Caki2 (cell line): ENCODE data around the gene SLC29A4. TPM values are rescaled to one million over a fixed set of nuclear protein-coding genes. Genes with fewer than 3 reads are reported as not detected.
"Not testable (repeated sequence)": the region's sequence is repeated elsewhere in the genome, so short reads cannot be mapped to it uniquely, and the experiment has no call there.

ENCODE experiments used
- DNase-seq: peaks from one replicate; pipeline ENCODE4 v3.0.0-alpha.2; 2015; ENCODE audit warnings: low read depth
- in situ Hi-C: cut with HindIII; loops from 2 replicates; pipeline ENCODE4 v1.10.0; 2016; ENCODE audit warnings: low sequenced_read_pairs, low pct_unique_long_range_greater_than_20kb, mixed read lengths
- total RNA-seq: library from RNA; depleted of rRNA; stranded (reverse); fragments of >200 nt; shearing (Covaris generic); gene quantifications from 2 replicates; pipeline ENCODE4 v1.2.3, GENCODE V29; 2014; ENCODE audit warnings: low replicate concordance; rRNA removed

The SLC29A4 gene, protein sequence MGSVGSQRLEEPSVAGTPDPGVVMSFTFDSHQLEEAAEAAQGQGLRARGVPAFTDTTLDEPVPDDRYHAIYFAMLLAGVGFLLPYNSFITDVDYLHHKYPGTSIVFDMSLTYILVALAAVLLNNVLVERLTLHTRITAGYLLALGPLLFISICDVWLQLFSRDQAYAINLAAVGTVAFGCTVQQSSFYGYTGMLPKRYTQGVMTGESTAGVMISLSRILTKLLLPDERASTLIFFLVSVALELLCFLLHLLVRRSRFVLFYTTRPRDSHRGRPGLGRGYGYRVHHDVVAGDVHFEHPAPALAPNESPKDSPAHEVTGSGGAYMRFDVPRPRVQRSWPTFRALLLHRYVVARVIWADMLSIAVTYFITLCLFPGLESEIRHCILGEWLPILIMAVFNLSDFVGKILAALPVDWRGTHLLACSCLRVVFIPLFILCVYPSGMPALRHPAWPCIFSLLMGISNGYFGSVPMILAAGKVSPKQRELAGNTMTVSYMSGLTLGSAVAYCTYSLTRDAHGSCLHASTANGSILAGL
- total RNA-seq, result 23.8 and 30.2 TPM in 2 replicates

DNA sequence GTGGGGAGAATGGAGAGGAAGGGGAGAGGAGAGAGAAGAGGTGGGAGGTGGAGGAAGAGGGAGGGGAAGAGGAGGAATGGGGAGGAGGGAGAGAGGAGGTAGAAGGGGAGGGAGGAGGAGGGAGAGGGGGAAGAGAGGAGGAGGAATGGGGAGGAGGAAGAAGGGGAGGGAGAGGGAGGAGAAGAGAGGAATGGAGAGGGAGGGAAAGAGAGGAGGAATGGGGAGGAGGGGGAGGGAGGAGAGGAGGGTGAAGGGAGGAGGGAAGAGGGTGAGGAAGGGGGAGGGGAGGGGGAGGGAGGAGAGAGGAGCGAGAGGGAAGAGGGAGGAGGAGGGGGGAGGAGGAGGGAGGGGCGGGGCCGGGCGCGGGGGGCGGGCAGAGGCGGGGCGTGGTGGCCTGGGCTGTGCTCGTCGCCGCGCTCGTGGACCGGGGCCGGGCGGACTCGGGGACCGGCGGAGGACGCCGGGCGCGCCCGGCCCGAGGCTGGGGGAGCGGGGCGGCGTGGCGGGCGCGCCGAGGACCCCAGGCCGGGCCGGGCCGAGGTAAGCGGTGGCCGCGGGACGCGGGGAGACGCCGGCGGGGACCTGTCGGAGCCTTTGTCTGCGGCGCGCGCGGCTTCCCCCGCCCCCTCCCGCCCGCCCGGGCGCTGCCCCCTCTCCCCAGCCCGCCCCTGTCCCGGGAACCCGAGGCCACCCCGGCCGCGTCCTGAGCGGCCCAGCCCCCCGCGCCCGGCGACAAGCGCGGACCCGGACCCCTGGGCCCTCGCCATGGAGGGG is at the start of gene SLC29A4:
Gene SLC29A4 (plus strand): TSS at position 401 of the 774 bp plus-strand sequence. CDS start 4,874 bp downstream, outside the sequence.
- no peak for DNase-seq

DNA sequence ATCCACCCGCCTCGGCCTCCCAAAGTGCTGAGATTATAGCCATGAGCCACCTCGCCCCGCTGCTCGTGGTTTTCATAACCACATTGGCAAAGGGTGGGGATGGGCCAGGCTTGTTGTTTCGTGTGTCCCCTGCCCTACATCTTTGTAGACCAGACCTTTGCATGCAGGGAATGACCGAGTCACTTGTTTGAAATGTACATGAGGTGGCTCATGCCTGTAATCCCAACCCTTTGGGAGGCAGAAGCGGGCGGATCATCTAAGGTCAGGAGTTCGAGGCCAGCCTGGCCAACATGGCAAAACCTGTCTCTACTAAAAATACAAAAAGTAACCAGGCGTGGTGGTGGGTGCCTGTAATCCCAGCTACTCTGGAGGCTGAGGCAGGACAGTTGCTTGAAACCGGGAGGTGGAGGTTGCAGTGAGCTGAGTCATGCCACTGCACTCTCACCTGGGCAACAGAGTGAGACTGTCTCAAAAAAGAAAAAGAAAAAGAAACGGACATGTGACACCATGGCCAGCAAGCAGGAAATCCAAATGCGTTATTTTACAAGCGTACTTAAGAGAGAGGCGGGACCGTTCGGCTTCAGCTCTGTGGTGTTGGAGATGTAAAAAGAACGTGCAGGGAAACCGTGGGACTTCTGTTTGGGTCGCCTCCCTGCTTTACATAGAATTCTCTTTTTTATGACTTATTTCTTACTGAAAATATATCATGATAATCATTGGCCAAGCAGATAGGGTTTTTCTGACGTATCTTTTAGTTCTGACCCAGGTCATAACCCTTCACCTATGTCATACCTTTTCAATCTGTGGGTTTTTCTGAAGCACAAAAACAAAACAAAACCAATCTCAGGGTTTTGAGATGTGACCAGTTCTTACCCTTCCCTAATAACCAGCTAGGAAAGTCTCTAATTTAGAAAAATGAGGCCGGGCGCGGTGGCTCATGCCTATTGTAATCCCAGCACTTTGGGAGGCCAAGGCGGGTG is 47.6 kb upstream of the SLC29A4 start:
- DNase-seq, result peak; percentile 79
- in situ Hi-C loops, result no loop called here

More for the DNA sequence above, at the start of gene SLC29A4:
- in situ Hi-C loops, result no loop called here

DNA sequence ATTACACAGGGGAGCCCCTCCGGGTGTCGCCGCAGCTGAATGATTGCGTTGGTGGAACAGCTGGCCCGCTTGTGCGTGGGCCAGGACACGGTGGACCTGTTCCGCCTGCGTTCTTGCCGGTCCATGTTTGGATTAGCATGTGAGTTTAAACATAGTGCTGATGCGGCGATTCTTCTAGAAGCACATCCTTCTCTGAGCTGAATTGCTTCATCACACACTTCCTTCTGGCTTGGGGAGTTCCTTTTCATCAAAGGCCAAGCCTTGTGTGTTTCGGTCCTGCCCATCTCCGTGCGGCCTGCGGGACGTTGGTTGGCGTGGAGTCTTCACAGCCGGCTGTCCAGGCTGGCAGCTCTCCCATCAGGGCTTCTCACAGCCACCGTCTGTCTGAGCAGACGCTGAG is 45.5 kb upstream of the SLC29A4 start:
- no peak for DNase-seq
- in situ Hi-C loops, result no loop called here

DNA sequence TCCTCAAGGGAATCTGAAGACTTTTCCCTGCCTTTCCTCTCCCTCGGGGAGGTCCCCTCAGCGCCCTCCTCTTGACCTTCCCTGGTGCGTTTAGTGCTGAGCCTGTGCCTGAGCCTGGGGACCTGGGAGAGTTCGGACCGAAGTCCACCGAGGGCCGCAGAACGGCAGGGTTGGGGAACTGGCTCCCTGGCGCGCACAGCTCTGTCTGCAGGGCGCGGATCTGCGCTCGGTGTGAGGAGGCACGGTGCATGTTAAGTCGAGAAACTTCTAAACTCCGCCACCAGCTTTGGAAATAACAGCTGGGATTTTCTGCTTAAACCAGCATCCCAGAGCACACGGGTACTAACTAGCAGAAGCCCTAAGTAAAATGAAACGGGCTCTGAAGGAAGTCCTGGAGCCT is 44.2 kb upstream of the SLC29A4 start:
- no peak for DNase-seq
- in situ Hi-C loops, result no loop called here

DNA sequence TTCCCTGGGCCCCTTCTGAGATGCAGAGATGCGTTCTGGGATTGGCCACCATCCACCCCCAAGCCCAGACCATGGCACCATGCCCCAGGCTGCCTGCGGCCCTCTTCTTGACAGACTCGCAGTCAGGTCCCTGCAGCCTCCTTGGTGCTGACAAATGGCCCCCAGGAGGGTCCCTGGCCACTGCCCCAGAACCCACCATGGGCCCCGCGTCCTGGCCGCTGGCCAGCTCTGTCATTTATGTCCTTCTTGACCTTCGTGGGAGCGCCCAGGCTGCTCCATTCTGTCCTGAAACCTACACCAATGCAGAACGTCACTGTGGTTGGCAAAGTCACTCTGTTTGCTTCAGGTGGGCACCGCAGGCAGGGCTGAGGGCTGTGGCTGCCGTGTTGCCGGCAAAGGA is 39.5 kb upstream of the SLC29A4 start:
- in situ Hi-C loops, result no loop called here
- no peak for DNase-seq

DNA sequence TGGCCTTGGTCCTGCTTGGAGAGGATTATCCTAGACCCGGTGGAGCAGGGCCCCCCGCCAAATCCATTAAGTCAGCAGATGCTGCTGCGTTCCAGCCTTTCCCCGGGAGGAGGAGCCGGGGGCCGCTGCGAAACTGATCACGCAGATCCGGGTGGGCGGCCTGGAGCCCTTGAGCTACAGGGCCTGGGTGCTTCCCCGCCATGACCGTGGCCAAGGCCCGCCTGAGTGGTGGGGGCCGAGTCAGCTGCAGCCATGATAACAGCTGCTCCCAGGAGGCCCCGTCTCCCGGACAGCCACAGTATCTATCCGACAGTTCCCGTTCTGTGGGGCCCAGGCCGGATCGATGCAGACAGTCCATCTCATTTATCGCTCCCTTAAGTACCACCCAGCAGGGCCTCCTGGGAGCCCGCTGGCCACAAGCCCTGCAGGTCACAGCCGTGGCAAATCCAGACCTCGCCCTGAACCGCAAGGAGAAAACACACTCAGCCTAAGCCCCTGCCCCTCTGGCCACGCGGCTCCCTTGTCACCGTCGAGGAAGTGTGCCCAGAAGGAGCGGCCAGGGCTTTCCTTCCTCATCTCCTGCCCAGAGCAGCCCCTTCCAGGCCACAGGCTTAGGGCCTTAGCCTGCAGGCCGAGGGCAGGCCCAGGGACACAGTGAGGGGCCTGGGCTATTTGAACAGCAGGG is 34.4 kb upstream of the SLC29A4 start:
- in situ Hi-C loops, result no loop called here
- DNase-seq, result no peak

DNA sequence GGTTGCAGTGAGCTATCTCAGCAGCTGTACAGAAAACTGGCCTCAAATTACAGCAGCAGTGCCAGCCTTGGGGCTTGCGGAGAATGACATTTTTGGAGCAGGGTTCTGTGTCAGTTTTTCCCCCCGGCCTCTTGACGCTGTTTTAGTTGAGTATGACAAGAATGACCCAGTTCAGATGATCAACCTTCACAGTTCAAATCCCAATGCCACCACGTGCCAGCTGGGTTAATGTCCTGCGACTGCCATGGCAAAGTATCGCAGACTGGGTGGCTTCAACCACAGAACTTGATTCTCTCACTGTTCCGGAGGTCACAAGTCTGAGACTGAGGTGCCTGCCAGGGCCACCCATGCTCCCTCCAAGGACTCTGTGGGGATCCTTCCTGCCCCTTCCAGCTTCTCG is 32.0 kb upstream of the SLC29A4 start:
- in situ Hi-C loops, DNase-seq: not testable (repeated sequence)

DNA sequence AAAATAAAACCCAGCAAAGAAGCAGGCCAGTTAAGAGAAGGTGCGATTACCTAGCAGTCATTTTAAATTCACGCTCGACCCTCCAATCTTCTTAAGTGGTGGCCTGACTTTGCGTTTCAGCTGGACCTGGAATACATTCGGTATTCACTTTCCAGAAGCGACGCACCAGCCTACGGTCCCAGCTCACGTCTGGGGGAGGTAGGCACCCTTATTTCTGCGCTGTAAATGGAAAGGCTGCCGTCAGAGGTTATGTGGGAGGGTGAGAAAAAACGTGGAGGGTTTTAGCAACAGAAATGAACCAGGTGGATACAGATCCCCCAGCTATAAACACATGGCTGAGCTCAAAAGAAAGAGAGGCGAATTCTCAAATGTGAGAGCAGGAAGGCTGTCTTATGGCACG is 29.2 kb upstream of the SLC29A4 start:
- DNase-seq, in situ Hi-C loops: not testable (repeated sequence)

DNA sequence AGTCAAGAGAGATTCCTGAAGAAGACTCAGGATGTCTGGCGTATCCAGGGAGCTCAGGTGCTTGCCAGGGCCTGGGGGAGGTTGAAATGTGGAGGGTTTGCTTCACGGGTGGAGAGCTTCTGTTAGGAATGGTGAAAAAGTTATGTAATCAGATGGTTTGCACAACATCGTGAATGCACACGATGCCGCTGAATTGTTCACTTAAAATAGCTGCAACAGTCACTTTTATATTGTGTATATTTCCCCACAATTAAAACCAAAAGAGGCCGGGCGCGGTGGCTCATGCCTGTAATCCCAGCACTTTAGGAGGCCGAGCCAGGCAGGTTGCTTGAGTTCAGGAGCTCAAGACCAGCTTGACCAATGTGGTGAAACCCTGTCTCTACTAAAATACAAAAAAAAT is 28.4 kb upstream of the SLC29A4 start:
- in situ Hi-C loops, DNase-seq: not testable (repeated sequence)

DNA sequence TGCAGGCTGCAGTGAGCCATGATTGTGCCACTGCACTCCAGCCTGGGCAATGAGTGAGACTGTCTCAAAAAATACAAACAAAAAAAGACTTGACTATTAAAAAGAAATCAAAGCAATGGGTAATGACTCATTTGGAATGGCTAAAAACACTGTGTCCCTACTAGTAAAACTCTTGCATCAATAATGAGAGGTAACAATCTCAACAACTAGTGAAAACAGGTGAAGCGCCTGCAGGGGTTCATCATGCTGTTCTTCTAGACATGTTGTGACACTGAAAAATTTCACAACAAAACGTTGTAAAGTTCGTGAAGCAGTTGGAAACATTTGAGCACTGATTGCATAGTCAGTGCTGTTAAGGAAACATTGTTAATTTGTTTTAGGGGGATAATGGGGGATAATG is 26.9 kb upstream of the SLC29A4 start:
- no peak for DNase-seq
- in situ Hi-C loops, result no loop called here

DNA sequence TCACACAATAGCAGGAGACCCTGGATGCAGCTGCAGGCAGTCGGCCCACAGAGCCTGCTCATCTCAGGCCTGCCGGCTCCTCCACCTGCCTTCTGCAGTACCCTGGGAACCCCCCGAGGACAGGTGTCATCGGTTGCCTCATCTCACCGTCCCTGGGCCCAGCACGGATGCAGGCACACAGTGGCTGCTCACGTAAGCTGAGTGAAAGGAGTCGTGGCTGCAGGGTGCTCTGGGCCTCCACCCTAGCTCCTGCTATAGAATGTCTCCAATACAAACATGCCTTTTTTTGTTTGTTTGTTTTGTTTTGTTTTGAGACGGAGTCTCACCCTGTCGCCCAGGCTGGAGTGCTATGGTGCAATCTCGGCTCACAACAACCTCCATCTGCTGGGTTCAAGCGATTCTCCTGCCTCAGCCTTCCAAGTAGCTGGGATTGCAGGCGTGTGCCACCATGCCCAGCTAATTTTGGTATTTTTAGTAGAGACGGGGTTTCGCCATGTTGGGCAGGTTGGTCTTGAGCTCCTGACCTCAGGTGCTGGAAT is 22.1 kb upstream of the SLC29A4 start:
- in situ Hi-C loops, DNase-seq: not testable (repeated sequence)

DNA sequence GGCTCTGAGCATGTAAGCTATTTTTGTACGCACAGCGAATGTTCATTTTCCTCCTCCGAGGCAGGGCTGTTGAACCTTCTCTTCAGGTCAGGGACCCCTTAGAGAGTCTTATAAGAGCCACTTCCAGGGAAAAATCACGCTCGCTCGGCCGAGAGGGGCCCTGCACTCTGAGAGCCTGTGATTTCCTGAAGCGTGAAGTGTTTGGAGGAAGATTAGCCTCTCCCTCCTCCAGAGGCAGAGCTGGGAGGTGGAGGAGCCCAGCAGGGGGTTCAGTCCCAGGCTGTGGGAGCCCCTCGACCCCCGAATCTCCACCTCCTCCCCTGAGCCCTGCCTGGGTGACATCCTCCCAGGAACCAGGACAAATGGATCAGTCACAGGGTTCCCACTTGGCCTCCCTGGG is 19.7 kb upstream of the SLC29A4 start:
- in situ Hi-C loops, DNase-seq: not testable (repeated sequence)

DNA sequence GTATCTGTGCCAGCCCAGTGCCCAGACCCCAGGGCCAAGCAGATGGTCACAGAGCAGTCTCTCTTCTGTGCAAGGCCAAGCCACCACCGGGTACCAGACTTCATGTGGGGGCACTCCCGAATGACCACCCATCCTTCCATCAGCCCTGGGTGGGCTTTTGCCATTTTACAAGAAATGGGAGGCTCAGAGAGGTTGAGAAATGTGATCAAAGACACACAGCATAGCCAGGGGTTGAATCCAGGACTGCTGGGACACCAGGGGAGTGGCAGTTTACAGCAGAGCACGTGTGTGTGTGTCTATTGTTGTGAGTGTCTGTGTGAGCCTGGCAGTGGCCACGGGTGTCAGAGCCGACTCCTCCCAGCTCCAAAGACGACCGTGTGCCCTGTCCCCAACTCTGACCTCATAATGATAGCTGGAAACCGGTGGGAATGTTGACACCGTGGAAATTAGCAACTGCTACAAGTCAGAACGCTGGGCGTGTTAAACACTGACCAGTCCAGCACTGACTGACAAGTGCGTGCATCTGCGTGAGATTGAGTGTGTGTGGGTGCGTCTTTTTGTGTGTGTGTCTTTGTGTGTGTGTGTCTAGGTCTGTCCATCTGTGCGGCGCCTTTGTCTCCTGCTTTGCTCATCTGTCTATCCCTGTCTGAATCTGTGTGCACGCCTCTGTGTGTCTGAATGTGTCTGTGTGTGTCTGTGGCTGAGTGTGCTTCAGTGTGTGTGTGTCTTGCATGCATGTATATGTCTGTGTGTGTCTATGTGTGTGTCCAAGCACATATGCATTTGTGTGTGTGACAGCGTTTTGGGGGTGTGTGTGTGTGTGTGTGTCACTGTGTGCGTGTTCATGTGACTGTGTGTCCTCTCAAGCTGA is 17.2 kb upstream of the SLC29A4 start:
- in situ Hi-C loops, result no loop called here
- no peak for DNase-seq

DNA sequence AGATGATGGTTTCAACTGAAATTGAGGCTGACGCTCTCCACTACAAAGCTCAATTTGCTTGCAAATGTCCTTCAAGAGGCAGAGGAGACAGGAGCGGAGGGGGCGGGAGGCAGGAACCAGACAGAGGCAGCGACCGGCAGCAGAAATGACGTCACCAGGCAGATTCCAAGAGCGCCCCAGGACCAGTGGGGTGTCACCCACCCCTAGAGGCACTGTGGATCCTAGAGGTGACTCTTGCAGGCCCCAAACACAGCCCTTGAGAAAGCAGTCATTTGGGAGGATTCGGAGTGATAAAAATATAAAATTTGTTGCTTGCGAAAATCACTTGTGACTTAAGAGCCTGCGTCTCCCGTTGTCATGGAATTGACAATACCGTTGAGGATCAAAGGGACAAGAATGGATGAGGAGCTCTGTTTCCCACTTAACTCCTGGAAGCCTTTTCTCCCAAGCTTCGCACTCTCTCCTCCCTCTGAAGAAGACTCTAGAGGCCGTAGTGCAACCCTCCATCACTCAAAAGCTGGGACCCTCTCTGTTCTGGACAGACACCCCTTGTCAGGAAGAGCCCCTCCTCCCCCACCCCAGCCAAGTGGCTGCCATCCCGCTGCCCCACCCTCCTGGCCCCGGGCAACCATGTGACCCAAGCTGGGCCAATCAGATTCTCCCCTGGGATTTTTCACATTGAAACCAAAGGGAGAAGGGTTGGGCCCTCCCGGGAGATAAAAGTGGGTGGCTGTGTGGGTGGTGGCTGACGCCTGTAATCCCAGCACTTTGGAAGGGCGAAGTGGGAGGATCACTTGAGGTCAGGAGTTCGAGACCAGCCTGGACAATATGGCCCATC is 16.3 kb upstream of the SLC29A4 start:
- no peak for DNase-seq
- in situ Hi-C loops, result no loop called here

DNA sequence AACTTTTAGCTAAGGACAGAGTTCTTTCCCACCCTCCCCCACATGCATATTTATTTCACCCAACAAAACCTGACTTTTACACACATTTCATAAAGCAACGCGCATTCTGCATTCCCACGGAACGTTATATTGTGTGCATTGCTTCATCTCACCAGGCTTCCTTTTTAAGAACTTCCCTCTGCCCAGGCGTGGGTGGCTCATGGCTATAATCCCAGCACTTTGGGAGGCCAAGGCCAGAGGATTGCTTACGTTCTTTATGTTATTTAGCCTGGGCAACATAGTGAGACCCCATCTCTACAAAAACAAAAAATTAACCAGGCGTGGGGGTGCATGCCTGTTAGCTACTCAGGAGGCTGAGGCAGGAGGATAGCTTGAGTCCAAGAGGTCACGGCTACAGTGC is 14.9 kb upstream of the SLC29A4 start:
- in situ Hi-C loops, DNase-seq: not testable (repeated sequence)
